Jurkat, Clone E6-1 (cell line): ENCODE data around the gene APOBEC3H.

ENCODE experiments used
- DNase-seq: peaks from one replicate; pipeline ENCODE4 v3.0.0-alpha.2; 2011; ENCODE audit warnings: low read depth, low spot score
- H3K4me3 ChIP-seq: 2 replicates; pipeline ENCODE4 v1.5.1; 2011; ENCODE audit warnings: mild to moderate bottlenecking, low read length, control low read depth, moderate library complexity

The APOBEC3H gene

GRCh38 chr22:39101226-39101625 lies 4.2 kb downstream of the APOBEC3H start:
- no peak for DNase-seq
- H3K4me3 ChIP-seq = no peak overlapping the region

DNA sequence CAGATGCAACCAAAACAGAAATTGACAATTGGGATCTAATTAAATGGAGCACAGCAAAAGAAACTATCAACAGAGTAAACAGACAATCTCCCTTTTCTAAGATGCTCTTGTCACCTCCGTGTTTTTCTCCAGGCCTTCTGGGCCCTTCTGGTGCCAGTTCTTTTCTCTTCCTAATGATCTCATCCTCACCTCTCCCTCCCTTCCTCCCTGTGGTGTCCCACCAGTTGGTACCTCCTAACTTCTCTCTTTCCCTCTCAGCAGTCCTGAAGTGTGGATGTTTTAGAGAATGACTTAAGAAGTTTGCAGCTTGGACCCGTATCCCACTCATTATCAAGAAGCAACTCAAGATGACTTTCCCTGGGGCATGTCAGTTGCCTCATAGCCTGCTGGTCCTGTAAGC lies 6.4 kb downstream of the APOBEC3H start:
- no peak overlapping the region for H3K4me3 ChIP-seq
- no peak for DNase-seq

- no peak overlapping the region for H3K4me3 ChIP-seq
- DNase-seq = no peak
Observed at GRCh38 chr22:39106326-39106725, 9.3 kb downstream of the APOBEC3H start.

DNA sequence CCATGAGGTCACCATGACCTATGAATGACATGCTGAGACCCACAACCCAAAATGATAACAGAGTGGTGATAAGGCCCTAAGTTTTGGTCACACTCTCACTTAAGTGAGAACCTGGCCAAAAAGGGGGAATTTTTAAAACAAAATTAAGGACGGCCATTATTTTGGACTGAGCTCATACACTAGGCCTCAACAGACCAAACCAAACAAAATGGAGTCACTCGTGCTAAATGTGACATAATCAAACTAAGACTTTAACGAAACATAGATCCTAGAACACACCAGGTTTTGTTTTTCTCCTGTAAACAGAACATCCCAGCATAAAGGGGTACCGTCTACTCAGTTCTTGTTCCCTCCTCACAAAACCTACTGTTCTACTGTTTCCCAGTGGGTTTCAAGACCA lies 11.4 kb downstream of the APOBEC3H start:
- no peak for DNase-seq
- H3K4me3 ChIP-seq = no peak overlapping the region

DNA sequence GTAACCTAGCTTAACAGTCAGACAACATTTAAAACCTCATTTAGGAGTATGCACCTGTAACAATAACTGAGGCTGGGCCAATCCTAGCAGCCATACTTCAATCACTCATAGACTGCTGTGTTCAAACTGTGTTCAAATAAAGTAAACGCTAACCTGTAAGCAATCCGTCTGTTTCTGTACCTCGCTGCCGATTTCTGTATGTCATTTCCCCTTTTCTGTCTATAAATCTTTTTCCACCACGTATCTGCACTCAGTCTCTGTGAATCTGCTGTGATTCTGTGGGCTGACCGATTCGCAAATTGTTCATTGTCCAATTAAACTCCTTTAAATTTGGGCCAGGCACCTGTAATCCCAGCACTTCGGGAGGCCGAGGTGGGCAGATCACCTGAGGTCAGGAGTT lies 12.3 kb downstream of the APOBEC3H start:
- no peak for DNase-seq
- no peak overlapping the region for H3K4me3 ChIP-seq

GRCh38 chr22:39110631-39111561 lies 13.9 kb downstream of the APOBEC3H start:
- no peak overlapping the region for H3K4me3 ChIP-seq
- no peak for DNase-seq

GRCh38 chr22:39114112-39114511 lies 17.1 kb downstream of the APOBEC3H start:
- H3K4me3 ChIP-seq = no peak overlapping the region
- no peak for DNase-seq

DNA sequence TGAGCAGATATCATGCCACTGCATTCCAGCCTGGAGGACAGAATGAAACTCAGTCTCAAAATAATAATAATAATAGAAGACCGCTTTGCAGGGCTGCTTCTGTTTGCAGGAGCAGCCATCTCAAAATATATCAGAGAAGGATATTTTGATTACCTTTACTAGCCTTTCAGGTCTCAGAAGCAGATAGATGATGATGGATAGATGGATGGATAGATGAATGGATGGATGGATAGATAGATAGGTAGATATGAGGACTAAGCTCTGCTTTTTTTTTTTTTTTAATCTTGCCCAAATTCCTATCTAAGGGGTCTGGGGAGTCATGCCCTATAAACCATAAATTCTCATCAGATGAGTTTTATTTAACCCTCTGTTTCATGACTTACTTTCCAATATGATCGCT lies 18.5 kb downstream of the APOBEC3H start:
- H3K4me3 ChIP-seq = no peak overlapping the region
- DNase-seq = no peak

DNA sequence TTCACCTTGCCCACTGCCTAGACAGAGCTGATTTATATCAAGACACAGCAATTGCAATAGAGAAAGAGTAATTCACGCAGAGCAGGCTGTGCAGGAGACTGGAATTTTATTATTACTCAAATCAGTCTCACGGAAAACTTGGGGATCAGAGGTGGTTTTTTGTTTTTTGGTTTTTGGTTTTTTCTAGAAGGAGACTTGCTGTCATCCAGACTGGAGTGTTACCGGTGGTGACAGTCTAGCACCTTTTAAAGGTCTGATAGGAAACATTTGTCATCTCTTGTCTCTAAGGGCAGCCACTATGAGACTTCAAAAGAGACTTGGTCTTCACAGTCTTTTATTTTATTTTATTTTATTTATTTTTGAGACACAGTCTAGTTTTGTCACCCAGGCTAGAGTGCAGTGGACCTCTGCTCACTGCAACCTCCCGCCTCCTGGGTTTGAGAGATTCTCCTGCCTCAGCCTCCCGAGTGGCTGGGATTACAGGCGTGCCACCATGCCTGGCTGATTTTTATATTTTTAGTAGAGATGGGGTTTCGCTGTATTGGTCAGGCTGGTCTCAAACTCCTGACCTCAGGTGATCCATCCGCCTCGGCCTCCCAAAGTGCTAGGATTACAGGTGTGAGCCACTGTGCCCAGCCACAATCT lies 19.1 kb downstream of the APOBEC3H start:
- no peak for DNase-seq
- no peak overlapping the region for H3K4me3 ChIP-seq

GRCh38 chr22:39117585-39118191 lies 20.6 kb downstream of the APOBEC3H start:
- H3K4me3 ChIP-seq = no peak overlapping the region
- DNase-seq = no peak

- DNase-seq = no peak
- no peak overlapping the region for H3K4me3 ChIP-seq
Observed at GRCh38 chr22:39120983-39121382, 23.9 kb downstream of the APOBEC3H start.

DNA sequence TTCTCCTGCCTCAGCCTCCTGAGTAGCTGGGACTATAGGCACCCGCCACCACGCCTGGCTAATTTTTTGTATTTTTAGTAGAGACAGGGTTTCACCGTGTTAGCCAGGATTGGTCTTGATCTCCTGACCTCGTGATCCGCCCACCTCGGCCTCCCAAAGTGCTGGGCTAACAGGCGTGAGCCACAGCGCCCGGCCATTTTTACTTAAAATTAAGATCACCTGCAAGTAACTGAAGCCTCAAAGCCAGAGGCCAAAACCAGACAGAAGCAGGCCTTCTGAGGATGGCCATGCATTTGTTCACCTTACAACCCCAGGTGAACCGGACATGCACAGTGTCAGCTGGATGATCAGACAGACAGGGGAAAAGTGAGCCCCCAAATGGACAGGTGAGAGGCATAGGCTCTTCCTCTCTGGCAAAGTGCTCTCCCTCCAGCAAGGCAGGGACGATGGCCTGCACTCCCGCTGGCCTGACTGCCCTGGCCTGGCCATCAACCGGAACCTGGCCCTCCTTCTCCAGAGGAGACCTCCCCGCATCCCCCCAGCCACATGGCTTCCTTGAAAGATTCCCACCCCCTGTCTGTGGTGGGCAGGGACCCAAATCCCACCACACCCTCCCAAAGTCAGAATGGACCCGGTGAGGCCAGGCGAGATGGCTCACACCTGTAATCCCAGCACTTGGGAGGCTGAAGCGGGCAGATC lies 25.9 kb downstream of the APOBEC3H start:
- no peak for DNase-seq
- H3K4me3 ChIP-seq = no peak overlapping the region

DNA sequence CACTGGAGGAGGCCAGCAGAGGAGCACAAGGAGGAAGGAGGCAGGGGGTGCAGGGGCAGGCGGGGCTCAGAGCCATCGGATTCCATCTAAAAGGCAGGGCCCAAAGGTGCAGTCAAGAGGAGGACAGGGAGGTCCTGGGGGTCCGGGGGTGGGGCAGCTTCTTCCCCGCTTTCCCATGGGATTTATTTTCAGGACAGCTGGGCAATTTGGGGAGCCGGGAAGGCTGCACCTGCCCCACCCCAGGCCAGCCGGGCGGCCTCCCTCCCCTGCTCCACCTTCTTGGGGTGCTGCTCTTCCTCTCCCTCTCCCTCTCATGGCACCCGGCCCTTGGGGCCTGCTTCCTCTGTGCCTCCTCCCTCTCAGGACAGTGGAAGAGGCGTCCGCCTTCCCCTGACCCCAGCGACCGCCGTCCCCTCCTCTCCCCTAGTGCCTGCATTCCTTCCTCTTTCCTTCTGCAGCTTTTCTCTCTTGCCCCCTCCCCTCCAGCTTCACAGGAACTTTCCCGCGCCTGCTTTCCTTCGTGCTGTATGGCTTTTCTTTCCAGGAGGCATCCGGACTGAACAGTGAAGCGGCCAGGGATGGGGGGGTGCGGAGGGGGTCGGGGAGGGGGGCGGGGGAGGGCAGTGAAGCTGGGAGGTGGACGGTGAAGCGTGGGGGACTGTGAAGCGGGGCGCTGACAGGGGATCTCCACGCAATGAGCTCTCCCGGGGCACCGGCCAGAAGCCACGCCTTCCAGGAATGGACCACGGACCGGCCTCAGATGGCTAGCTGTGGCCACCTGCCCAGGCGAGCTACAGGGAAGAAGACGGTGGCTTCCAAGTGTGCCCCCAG lies 26.9 kb downstream of the APOBEC3H start:
- no peak for DNase-seq

DNA sequence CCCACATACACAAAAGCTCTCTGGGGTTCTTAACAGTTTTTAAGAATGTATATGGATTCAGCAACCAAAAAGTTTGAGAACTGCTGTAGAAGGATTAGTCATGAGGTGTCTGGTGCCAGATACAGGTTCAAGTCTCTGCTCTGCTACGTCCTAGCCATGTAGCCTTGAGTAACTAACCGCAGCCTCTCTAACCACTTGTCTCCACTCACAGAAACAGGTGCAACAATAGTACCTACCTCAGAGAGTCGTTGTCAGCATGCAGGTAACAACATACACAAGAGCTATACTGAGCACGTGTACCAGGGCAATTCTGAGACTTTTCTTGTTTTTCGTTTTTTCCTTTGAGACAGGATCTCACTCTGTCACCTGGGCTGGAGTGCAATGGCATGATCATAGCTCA lies 28.6 kb downstream of the APOBEC3H start:
- no peak for DNase-seq
- H3K4me3 ChIP-seq = no peak overlapping the region

More for the DNA sequence above, 26.9 kb downstream of the APOBEC3H start:
- no peak overlapping the region for H3K4me3 ChIP-seq

- DNase-seq = no peak
- H3K4me3 ChIP-seq = no peak overlapping the region
Observed at GRCh38 chr22:39128508-39128907, 31.5 kb downstream of the APOBEC3H start.

DNA sequence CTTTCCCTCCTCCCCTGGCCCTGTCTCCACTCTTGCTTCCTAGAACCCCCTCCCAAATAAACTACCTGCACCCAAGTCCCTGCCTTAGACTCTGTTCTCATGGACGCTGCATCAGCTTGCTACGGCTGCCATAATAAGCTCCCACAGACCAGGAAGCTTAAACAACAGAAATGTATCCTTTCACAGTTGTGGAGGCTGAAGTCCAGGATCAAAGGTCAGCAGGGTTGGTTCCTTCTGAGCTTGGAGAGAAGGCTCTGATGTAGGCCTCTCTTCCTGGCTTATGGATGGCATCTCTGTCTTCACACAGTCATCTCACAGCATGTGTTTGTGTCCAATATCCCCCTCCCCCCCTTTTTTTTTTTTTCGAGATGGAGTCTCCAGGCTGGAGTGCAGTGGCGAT lies 32.0 kb downstream of the APOBEC3H start:
- no peak overlapping the region for H3K4me3 ChIP-seq
- no peak for DNase-seq

GRCh38 chr22:39129746-39130145 lies 32.7 kb downstream of the APOBEC3H start:
- DNase-seq = no peak
- no peak overlapping the region for H3K4me3 ChIP-seq

DNA sequence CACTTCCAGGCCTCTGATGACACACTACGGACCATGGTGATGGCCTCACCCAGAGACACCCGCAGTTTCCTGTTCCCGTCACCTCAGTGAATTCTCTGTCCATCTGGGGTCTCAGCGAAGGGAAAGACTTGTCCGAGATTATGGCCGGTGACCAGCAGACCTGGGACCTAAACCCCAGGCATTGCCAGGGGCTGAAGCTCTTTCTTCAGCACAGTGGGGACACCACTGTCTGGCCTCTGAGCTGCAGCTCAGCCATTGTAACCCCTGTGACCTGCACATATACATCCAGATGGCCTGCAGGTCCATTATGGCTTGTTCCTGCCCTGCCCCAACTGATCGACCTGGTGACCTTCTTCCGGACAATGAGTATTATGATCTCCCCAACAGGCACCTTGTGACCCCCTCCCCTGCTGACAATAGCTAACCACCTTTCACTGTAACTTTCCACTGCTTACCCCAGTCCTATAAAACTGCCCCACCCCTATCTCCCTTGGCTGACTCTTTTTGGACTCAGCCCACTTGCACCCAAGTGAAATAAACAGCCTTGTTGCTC lies 33.2 kb downstream of the APOBEC3H start:
- DNase-seq = no peak
- no peak overlapping the region for H3K4me3 ChIP-seq
